GM10847 (cell line): ENCODE results near the gene AHNAK.

Experiments used
- POLR2A ChIP-seq: IDR thresholded peaks from 2 replicates; pipeline ENCODE4 v1.6.1; 2011; ENCODE audit not compliant: insufficient read length; ENCODE audit errors: extremely low read depth

Gene AHNAK

GRCh38 chr11:62574363-62575071 is 27.9 kb upstream of the AHNAK start:
- TF ChIP-seq POLR2A = no peak

GRCh38 chr11:62573592-62574362 is 27.2 kb upstream of the AHNAK start, which contains the start of gene EEF1G:
EEF1G (minus strand) TSS chr11:62573891; CDS start chr11:62573842, 49 bp downstream.
- peak; percentile 62 for TF ChIP-seq POLR2A

DNA sequence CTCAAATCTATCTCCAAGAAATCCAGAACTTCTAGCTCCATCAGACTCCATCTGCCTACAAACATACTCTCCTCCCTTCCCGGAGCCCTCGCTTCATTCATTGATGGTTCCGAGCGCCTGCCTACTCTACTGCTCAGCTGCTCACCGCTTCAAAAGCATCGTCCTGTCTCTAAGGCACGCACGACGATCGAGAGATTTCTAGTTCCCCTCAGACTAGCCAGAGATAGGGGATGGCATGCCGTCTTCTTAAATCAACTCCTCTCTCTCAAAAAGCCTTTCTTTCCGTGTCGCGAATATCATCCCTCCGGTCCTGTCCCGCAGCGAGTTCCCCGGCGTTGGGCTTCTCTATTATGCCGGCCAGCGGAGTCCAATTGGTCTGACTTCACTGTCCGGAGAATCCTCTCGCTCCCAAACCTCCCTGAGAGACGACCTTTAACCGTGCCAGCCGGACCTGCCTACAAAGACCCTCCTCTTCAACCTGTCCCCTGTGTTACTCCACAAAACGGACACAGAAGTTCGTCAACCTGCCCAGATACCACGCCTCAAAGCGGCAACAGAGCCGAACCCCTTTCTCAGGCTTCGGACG is 26.5 kb upstream of the AHNAK start:
- TF ChIP-seq POLR2A = no peak

DNA sequence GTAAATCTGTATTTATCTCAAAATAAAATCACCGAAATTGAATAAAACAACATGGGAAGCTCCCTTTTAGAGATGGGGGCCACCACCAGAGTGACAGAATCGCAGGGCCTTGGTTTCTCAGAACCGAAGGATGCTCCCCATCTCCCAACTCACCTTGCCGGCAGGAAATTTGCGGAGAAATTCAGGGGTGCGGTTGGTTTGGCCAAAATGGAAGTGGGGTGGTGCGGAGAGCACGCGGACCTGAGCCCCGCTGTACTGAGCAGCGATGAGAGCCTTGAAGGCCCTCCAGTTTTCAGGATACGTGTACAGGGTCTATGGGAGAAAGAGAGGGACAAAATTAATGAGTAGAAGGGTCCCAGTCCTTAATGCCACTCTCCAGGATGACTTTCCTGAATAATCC is 25.8 kb upstream of the AHNAK start:
- TF ChIP-seq POLR2A = no peak

GRCh38 chr11:62569611-62570010 is 23.0 kb upstream of the AHNAK start:
- TF ChIP-seq POLR2A = no peak

DNA sequence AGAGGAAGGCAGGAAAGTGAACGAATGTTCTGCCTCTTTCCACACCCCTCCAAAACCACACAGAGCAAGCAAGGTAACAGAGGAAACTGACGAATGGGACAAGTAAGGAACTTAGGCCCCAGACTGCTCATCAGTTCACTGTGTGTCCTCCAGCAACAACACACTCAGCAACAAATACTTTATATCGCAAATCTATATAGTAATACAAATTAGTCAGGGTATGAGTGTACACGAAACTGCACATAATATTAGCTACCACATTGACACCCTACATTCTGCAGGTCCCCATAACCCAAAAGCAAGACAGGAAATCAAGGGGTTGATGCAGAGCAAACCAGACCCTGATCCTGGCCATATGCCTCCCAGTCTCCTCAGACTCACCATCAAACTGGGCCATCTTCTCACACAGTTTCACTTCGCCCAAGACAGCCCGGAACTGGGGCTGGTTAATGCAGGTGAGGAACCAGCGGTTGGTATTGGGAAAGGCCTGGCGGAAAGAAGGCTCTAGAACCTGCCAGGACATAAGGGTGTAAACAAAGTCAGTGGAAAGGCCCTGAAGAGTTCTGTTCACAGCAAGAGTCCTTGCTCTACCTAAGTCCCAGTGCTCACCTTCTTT is 20.5 kb upstream of the AHNAK start:
- TF ChIP-seq POLR2A = no peak

- no peak for TF ChIP-seq POLR2A
Observed at GRCh38 chr11:62566247-62566646, 19.6 kb upstream of the AHNAK start.

DNA sequence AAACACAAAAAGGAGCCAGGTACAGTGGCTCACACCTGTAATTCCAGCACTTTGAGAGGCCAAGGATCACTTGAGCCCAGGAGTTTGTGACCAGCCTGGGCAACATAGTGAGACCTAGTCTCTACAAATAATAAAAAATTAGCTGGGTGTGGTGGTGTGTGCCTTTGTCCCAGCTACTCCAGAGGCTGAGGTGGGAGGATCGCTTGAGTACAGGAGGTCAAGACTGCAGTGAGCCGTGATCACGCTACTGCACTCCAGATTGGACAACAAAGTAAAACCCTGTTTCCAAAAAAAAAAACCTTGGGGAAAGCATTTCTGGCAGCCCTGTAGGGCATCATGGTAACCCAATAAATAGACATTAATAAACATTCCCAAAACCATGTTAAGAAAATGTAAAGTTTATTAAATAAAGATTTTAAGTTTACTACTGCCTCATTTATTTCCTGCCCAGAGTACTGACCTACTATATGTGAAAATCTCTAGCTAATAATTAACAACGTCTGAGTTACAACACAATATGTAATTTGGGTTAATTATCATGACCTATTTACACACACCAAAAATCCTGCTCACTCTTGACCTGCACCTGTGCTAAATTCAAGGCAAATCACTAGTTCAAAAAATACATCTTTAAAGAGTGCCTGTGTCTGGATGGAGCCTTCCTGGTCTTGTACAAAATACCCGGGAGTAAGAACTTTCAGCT is 18.6 kb upstream of the AHNAK start:
- no peak for TF ChIP-seq POLR2A

- TF ChIP-seq POLR2A = no peak
Observed at GRCh38 chr11:62560566-62561103, 14.0 kb upstream of the AHNAK start.

DNA sequence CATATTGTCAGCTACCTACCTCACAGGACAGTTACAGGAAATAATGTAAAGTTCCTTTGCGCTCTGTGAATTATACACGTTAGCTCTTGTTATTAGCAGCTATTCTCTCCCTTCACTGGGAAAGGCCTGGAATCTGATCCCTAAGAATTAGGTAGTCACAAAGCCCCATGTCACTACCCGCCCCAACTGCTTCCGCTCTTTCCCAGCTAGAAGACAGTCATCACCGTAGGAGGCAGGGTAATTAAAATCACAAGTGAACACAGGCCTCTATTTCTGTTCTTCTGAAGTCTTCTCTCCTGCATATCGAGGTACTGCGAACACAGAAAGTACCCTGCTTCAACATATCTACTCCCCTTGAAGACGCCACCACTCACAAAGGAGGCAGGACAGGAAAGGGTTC is 12.6 kb upstream of the AHNAK start:
- TF ChIP-seq POLR2A = no peak

DNA sequence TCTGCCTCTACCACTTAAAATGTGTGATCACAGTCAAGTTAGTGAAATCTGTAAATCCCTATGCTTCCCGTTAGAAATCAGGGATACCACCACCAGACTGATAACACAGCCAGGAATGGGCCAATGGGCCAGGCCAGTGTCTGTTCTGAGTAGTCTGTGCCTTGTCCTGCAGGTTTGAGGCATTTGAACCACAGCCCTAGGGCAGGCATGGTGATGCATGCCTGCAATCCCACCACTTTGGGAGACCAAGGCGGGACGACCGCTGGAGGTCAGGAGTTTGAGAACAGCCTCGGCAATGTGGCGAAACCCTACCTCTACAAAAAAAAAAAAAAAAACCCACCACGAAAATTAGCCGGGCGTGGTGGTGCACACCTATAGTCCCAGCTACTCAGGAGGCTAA is 12.1 kb upstream of the AHNAK start:
- no peak for TF ChIP-seq POLR2A

- TF ChIP-seq POLR2A = no peak
Observed at GRCh38 chr11:62556875-62557631, 10.4 kb upstream of the AHNAK start.

DNA sequence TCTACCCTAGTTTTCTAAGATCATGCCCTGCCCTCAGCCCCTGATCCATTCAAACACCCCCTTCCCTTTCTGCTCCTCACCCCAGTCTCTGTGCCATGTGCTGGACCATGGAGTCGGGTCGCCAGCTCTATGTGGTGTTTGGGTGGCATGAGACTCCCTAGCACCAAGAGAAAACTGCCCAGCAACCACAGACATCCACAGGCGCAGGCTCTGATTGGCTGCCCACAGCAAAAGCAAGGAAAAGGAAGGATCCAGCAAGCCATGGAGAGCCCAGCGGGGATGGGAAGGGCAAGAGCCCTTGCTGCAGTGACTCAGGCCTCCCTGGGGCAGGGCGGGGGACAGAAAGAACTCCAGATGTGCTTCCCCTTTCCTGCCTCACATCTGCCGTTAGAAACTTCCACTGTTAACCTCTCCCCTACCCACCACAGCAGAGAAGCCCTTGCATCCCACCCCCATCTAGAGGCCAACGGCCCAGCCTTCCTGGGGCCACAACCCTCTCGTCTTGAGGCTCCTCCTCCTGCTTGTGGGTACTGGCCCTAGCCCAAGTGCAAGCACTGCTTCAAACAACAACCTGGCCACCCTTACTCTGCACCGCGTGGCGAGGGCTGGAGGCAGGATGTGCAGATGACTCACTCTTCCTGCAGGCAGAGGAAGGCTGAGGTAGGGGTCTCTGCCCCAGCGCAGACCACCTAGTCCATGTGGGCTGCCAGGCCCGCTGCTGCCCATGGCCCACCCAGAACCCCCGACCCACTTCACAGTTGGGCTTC is 9.7 kb upstream of the AHNAK start:
- TF ChIP-seq POLR2A = no peak
